Muscle layer of colon (tissue), 2 donors: ENCODE measurements around the gene ABCB4.

Source experiments
- H3K27ac ChIP-seq: one replicate; pipeline ENCODE4 v1.7.0; 2013; ENCODE audit warnings: low read depth, mild to moderate bottlenecking, low read length, moderate library complexity
- H3K27me3 ChIP-seq, 2 donors: one replicate each; pipeline ENCODE4 v1.7.0; 2013; ENCODE audit warnings: low read length in 2 of 2, mild to moderate bottlenecking in 2 of 2; ENCODE audit not compliant: insufficient read depth in 2 of 2, control insufficient read depth in 1 of 2
- H3K36me3 ChIP-seq: one replicate; pipeline ENCODE4 v1.7.0; 2013; ENCODE audit warnings: mild to moderate bottlenecking, low read length; ENCODE audit not compliant: insufficient read depth
- H3K4me1 ChIP-seq: one replicate; pipeline ENCODE4 v1.7.0; 2013; ENCODE audit warnings: mild to moderate bottlenecking, low read length; ENCODE audit not compliant: insufficient read depth
- H3K4me3 ChIP-seq, 2 donors: one replicate each; pipeline ENCODE4 v1.7.0; 2013; ENCODE audit warnings: low read length in 2 of 2, low read depth in 1 of 2, mild to moderate bottlenecking in 1 of 2, moderate library complexity in 1 of 2
- H3K9ac ChIP-seq: one replicate; pipeline ENCODE4 v1.7.0; 2013; ENCODE audit warnings: low read length
- H3K9me3 ChIP-seq: one replicate; pipeline ENCODE4 v1.7.0; 2013; ENCODE audit warnings: mild to moderate bottlenecking, low read length
- donor health status: abdominal sarcoma.
- donor health status: Adenocarcinoma of cecum.

The ABCB4 gene

DNA sequence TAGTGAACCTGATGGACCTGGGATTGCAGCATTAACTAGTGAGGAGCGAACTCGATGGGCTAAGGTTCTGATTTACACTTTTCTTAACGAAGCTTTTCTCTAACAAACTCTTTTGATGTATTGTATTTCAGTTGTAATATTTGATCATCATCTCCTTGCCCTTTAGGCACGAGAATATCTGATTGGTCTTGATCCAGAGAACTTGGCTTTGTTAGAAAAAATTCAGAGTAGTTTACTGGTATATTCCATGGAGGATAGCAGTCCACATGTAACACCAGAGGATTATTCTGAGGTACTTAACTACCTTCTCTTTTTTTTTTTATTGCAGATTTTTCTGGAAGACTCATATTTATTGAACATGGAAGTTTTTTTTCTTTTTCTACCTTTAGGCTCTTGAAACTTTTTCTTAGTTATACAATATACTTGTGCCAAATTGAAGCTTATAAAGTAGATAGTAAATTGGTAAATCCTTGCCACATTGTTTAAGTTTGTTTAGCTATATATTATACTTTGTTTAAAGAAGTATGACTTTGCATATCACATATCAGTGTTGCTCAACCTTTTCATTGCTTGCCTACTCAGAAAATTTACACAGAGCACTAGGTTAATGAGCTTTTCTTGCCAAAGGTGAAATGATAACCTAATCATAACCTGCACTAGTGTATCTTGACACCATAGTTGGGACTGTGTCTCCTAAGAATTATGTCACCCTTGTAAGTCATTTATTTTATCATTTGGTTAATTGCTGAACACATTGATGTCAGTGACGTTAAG lies 99.6 kb downstream of the ABCB4 start:
- H3K4me1 ChIP-seq = no peaks in the 10 kb centered on the region

GRCh38 chr7:87370660-87371180 lies 104.8 kb downstream of the ABCB4 start:
- H3K27ac ChIP-seq = no peak overlapping the region

More for the DNA sequence above, 99.6 kb downstream of the ABCB4 start:
- Histone ChIP-seq H3K27ac (no peak overlapping the region), H3K9me3 (no peaks in the 10 kb centered on the region), H3K36me3 (no peaks in the 10 kb centered on the region), H3K9ac (no peak overlapping the region), H3K27me3 (no peaks in the 10 kb centered on the region), H3K4me3 (no peak overlapping the region)

DNA sequence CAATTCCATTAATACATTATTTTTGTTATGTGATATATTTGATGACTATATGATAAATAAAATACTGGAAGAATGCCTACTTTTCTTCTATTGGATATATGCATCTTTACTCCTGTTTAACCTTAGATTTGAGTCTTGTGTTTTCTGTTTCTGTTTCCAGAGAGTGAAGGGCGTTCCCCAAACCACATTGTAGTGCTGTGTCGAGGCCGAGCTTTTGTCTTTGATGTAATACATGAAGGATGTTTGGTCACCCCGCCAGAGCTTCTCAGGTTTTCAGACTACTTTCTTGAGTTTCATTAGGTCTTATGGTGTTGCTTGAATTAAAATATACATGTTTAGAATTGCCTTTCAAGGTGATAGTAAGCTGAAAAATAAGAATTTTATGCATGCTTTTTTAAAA lies 106.3 kb downstream of the ABCB4 start:
- H3K9ac ChIP-seq = no peak overlapping the region
- H3K27ac ChIP-seq = no peak overlapping the region
- H3K4me3 ChIP-seq = no peak overlapping the region
- no peaks in the 10 kb centered on the region for H3K27me3 ChIP-seq
- no peaks in the 10 kb centered on the region for H3K36me3 ChIP-seq
- no peaks in the 10 kb centered on the region for H3K4me1 ChIP-seq
- no peaks in the 10 kb centered on the region for H3K9me3 ChIP-seq

More at GRCh38 chr7:87370660-87371180, 104.8 kb downstream of the ABCB4 start:
- Histone ChIP-seq H3K4me3 (no peak overlapping the region), H3K9ac (no peak overlapping the region), H3K4me1 (no peaks in the 10 kb centered on the region), H3K36me3 (no peaks in the 10 kb centered on the region), H3K9me3 (no peaks in the 10 kb centered on the region), H3K27me3 (no peaks in the 10 kb centered on the region)

DNA sequence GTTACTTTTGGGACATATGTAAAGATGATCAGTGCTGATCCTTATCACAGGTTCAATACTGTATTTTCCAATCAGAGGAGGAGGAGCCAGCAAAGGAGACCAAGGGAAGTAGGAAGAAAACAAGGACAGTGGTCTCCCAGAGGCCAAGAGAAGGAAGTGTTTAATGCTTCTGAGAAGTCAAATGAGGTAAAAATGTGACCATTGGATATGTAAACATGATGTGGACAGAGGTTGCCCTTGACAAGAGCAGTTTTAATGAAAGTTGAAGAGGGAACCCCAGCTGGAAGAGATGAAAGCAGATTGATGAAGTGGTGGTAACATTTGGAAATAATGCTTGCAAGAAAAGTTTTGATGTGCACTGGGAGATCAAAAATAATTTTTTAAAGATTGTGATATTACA lies 111.2 kb downstream of the ABCB4 start:
- no peaks in the 10 kb centered on the region for H3K27me3 ChIP-seq
- H3K4me1 ChIP-seq = no peaks in the 10 kb centered on the region
- peaks cover 4% of the 10 kb centered on the region for H3K36me3 ChIP-seq
- H3K9ac ChIP-seq = no peak overlapping the region
- H3K4me3 ChIP-seq = no peak overlapping the region
- H3K9me3 ChIP-seq = no peaks in the 10 kb centered on the region
- no peak overlapping the region for H3K27ac ChIP-seq

DNA sequence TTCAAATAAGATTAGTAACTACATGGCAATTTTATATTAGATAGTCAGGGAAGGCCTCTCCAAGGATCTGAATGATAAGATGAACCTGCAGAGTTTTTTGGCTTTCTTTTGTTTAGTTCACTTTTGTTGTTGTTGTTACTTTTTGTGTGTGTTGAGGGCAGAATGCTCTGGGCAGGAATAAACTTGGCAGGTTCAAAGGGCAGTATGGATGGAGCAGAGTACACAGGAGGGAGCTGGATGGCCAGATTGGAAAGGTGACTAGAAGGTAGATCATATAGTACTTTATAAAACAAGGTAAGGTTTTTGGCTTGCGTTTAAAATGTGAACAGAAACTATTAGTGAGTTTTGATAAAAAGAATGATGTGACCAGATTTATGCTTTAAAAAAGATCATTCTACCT lies 112.1 kb downstream of the ABCB4 start:
- Histone ChIP-seq H3K9me3 (no peaks in the 10 kb centered on the region), H3K36me3 (peaks cover 4% of the 10 kb centered on the region), H3K9ac (no peak overlapping the region), H3K27me3 (no peaks in the 10 kb centered on the region), H3K27ac (no peak overlapping the region), H3K4me3 (no peak overlapping the region), H3K4me1 (no peaks in the 10 kb centered on the region)

- Histone ChIP-seq H3K9me3 (no peaks in the 10 kb centered on the region), H3K27me3 (no peaks in the 10 kb centered on the region), H3K9ac (no peak overlapping the region), H3K27ac (no peak overlapping the region), H3K36me3 (peaks cover 4% of the 10 kb centered on the region), H3K4me3 (no peak overlapping the region), H3K4me1 (no peaks in the 10 kb centered on the region)
These were observed 114.2 kb downstream of the ABCB4 start for GRCh38 chr7:87361320-87361719.

GRCh38 chr7:87359366-87359765 lies 116.1 kb downstream of the ABCB4 start:
- peaks cover 7% of the 10 kb centered on the region for H3K36me3 ChIP-seq
- H3K27me3 ChIP-seq = no peaks in the 10 kb centered on the region
- H3K9ac ChIP-seq = no peak overlapping the region
- no peak overlapping the region for H3K4me3 ChIP-seq
- H3K4me1 ChIP-seq = no peaks in the 10 kb centered on the region
- H3K9me3 ChIP-seq = no peaks in the 10 kb centered on the region
- H3K27ac ChIP-seq = no peak overlapping the region

DNA sequence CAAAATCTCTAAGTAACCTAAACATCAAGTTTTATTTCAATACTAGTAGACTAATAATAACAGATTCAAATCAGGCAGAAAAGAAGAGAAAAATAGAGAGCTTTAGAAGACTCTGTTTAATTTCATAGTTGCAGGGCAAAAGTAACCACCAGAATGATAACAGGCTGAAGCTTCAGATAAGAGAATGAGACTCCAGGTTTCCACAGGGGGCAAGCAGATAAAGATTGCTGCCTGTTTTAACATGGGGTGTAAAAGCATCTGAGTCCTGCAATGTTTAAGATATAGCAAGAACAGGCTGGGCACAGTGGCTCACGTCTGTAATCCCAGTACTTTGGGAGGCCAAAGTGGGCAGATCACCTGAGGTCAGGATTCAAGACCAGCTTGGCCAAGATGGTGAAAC lies 119.0 kb downstream of the ABCB4 start:
- no peaks in the 10 kb centered on the region for H3K4me1 ChIP-seq
- H3K9ac ChIP-seq = no peak overlapping the region
- no peaks in the 10 kb centered on the region for H3K9me3 ChIP-seq
- peaks cover 4% of the 10 kb centered on the region for H3K36me3 ChIP-seq
- no peak overlapping the region for H3K27ac ChIP-seq
- no peaks in the 10 kb centered on the region for H3K27me3 ChIP-seq
- H3K4me3 ChIP-seq = no peak overlapping the region

DNA sequence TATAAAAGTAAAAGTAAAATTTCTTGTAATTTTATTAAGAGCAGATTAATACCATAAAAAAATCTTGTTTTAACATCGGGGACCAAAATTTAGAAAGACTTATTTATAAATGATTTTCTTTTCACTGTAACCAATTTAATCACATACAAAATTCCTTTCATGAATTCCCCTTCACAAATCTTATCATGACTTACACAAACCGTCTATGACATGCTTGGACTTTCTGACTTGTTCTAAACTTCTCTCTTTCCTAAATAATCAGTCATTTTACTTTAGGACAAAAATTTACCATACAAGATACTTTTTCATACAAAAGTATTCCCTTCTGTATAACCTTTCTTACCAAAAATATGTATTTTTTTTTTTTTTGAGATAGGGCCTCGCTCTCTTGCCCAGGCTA lies 120.7 kb downstream of the ABCB4 start:
- Histone ChIP-seq H3K27ac (no peak overlapping the region), H3K4me3 (no peak overlapping the region), H3K27me3 (no peaks in the 10 kb centered on the region), H3K4me1 (no peaks in the 10 kb centered on the region), H3K9me3 (no peaks in the 10 kb centered on the region), H3K9ac (no peak overlapping the region), H3K36me3 (peaks cover 15% of the 10 kb centered on the region)
